GM21515 (cell line): ENCODE data around the gene WDR70.
"Not testable (repeated sequence)": the region's sequence is repeated elsewhere in the genome, so short reads cannot be mapped to it uniquely, and the experiment has no call there.

ENCODE experiments used
- ATAC-seq: cut with Tn5 transposase; IDR thresholded peaks from one replicate; pipeline ENCODE4 v1.9.1; 2021; ENCODE audit not compliant: unreplicated experiment

The WDR70 gene

GRCh38 chr5:37787742-37788141 lies 408.6 kb downstream of the WDR70 start:
- no peak for ATAC-seq

GRCh38 chr5:37789991-37790390 lies 410.9 kb downstream of the WDR70 start:
- ATAC-seq = no peak

GRCh38 chr5:37791321-37791720 lies 412.2 kb downstream of the WDR70 start:
- ATAC-seq = no peak

GRCh38 chr5:37792975-37793631 lies 414.0 kb downstream of the WDR70 start:
- no peak for ATAC-seq

- not testable (repeated sequence) for ATAC-seq
Observed at GRCh38 chr5:37795292-37795691, 416.2 kb downstream of the WDR70 start.

GRCh38 chr5:37796435-37796834 lies 417.3 kb downstream of the WDR70 start:
- not testable (repeated sequence) for ATAC-seq

GRCh38 chr5:37799865-37800421 lies 420.8 kb downstream of the WDR70 start:
- ATAC-seq = no peak

- ATAC-seq = no peak
Observed at GRCh38 chr5:37801521-37801920, 422.4 kb downstream of the WDR70 start.
